ENCODE measurements around the gene PRSS3. TPM values are rescaled to one million over a fixed set of nuclear protein-coding genes. Genes with fewer than 3 reads are reported as not detected.

The PRSS3 gene
- total and polyA plus RNA-seq, 2 donors (not counting 1 experiment from before 2014, with no cell fraction given): 0.33 to 2.9 TPM

- no peak for TF ChIP-seq CTCF (conservative IDR thresholded peaks at IDR 0.05 in 1 of 2, IDR thresholded peaks at IDR 0.05 in 1 of 2; ENCODE audit: low read depth in 1 of 2, low read length in 2 of 2)
- TF ChIP-seq EZH2 (IDR thresholded peaks at IDR 0.05; ENCODE audit: low read length, missing control alignments): no peak
- no peak overlapping the region for H3K27ac ChIP-seq (ENCODE audit: insufficient read depth, low read length)
- H3K79me2 ChIP-seq (ENCODE audit: control insufficient read depth, insufficient read depth, low read length): no peaks in the 10 kb centered on the region
- no peaks in the 10 kb centered on the region for H3K27me3 ChIP-seq (ENCODE audit: control insufficient read depth, insufficient read depth, low read length)
- no peak overlapping the region for H3K4me3 ChIP-seq (replicated peaks in 1 of 4; ENCODE audit: control extremely low read depth in 1 of 4, insufficient read depth in 1 of 4, low read depth in 3 of 4, low read length in 4 of 4)
- no peak overlapping the region for H2AFZ ChIP-seq (ENCODE audit: low read length)
- H4K20me1 ChIP-seq (ENCODE audit: control insufficient read depth, extremely low read depth, insufficient read depth, low read length): no peaks in the 10 kb centered on the region
- peaks cover 10% of the 10 kb centered on the region for H3K4me1 ChIP-seq (ENCODE audit: control insufficient read depth, extremely low read depth, insufficient read depth, low read length)
- H3K36me3 ChIP-seq (ENCODE audit: control insufficient read depth, insufficient read depth, low read length): no peaks in the 10 kb centered on the region
- no peak for DNase-seq (ENCODE audit: low read depth in 2 of 2)
- no peak overlapping the region for H3K4me2 ChIP-seq (ENCODE audit: extremely low read depth, insufficient read depth, low read length)
- H3K9me3 ChIP-seq (ENCODE audit: control insufficient read depth, insufficient read depth, low read depth, low read length): no peaks in the 10 kb centered on the region
- no peak overlapping the region for H3K9ac ChIP-seq (ENCODE audit: insufficient read depth, low read length)
Measured at GRCh38 chr9:33781736-33782135, 13.6 kb upstream of the PRSS3 start.

- DNase-seq (ENCODE audit: low read depth in 2 of 2): peak; percentile 77 to 82
- Histone ChIP-seq H3K4me3 (replicated peaks in 1 of 4; ENCODE audit: control extremely low read depth in 1 of 4, insufficient read depth in 1 of 4, low read depth in 3 of 4, low read length in 4 of 4) (no peak overlapping the region), H3K36me3 (ENCODE audit: control insufficient read depth, insufficient read depth, low read length) (no peaks in the 10 kb centered on the region), H3K9ac (ENCODE audit: insufficient read depth, low read length) (no peak overlapping the region), H4K20me1 (ENCODE audit: control insufficient read depth, extremely low read depth, insufficient read depth, low read length) (no peaks in the 10 kb centered on the region), H3K4me2 (ENCODE audit: extremely low read depth, insufficient read depth, low read length) (peak overlapping the region; percentile 23), H3K9me3 (ENCODE audit: control insufficient read depth, insufficient read depth, low read depth, low read length) (no peaks in the 10 kb centered on the region), H3K27ac (ENCODE audit: insufficient read depth, low read length) (no peak overlapping the region), H3K79me2 (ENCODE audit: control insufficient read depth, insufficient read depth, low read length) (no peaks in the 10 kb centered on the region), H2AFZ (ENCODE audit: low read length) (peak overlapping the region; percentile 46), H3K27me3 (ENCODE audit: control insufficient read depth, insufficient read depth, low read length) (no peaks in the 10 kb centered on the region), H3K4me1 (ENCODE audit: control insufficient read depth, extremely low read depth, insufficient read depth, low read length) (peaks cover 10% of the 10 kb centered on the region)
- TF ChIP-seq EZH2 (IDR thresholded peaks at IDR 0.05; ENCODE audit: low read length, missing control alignments) (no peak), CTCF (conservative IDR thresholded peaks at IDR 0.05 in 1 of 2, IDR thresholded peaks at IDR 0.05 in 1 of 2; ENCODE audit: low read depth in 1 of 2, low read length in 2 of 2) (no peak)
Measured at GRCh38 chr9:33782395-33783152, 12.8 kb upstream of the PRSS3 start.

- Histone ChIP-seq H4K20me1 (ENCODE audit: control insufficient read depth, extremely low read depth, insufficient read depth, low read length) (no peaks in the 10 kb centered on the region), H3K27ac (ENCODE audit: insufficient read depth, low read length) (no peak overlapping the region), H3K4me2 (ENCODE audit: extremely low read depth, insufficient read depth, low read length) (no peak overlapping the region), H3K9me3 (ENCODE audit: control insufficient read depth, insufficient read depth, low read depth, low read length) (no peaks in the 10 kb centered on the region), H3K36me3 (ENCODE audit: control insufficient read depth, insufficient read depth, low read length) (no peaks in the 10 kb centered on the region), H2AFZ (ENCODE audit: low read length) (no peak overlapping the region), H3K9ac (ENCODE audit: insufficient read depth, low read length) (no peak overlapping the region), H3K27me3 (ENCODE audit: control insufficient read depth, insufficient read depth, low read length) (no peaks in the 10 kb centered on the region), H3K4me1 (ENCODE audit: control insufficient read depth, extremely low read depth, insufficient read depth, low read length) (peaks cover 4% of the 10 kb centered on the region), H3K79me2 (ENCODE audit: control insufficient read depth, insufficient read depth, low read length) (no peaks in the 10 kb centered on the region), H3K4me3 (replicated peaks in 1 of 4; ENCODE audit: control extremely low read depth in 1 of 4, insufficient read depth in 1 of 4, low read depth in 3 of 4, low read length in 4 of 4) (no peak overlapping the region)
- peak in 1 of 2 donors; percentile 24 for DNase-seq (ENCODE audit: low read depth in 2 of 2)
- TF ChIP-seq EZH2 (IDR thresholded peaks at IDR 0.05; ENCODE audit: low read length, missing control alignments) (no peak), CTCF (conservative IDR thresholded peaks at IDR 0.05 in 1 of 2, IDR thresholded peaks at IDR 0.05 in 1 of 2; ENCODE audit: low read depth in 1 of 2, low read length in 2 of 2) (peak in 1 of 2 donors; percentile 37)
Measured at GRCh38 chr9:33785914-33786313, 9.4 kb upstream of the PRSS3 start.
